GM21360 (cell line): ENCODE data around the gene SRSF4.

ENCODE experiments used
- ATAC-seq: cut with Tn5 transposase; IDR thresholded peaks from one replicate; pipeline ENCODE4 v1.9.1; 2021; ENCODE audit warnings: mild to moderate bottlenecking, moderate library complexity; ENCODE audit not compliant: unreplicated experiment

The SRSF4 gene

DNA sequence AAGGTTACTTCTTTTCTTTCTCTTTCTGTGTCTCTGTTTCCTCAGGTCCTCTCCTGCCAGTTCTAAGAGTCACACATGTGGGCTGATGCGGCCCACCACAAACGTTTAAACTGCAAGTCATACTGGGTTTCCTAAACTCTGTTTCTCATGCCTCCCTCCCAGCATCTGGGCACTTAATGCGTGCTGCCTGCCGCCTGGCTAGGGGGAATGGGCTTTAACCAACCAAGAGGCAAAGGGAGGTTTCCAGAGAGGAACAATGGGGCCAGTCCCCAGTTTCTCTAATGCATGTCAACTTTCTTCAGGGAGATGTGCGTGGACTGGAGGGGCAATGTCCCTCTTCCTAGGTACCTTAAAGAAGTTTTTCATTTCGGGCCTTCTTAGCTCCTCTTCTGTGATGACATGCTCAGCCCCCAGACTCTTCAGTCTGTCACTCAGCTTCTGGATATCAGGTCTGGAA is 19.9 kb upstream of the SRSF4 start:
- ATAC-seq: no peak

DNA sequence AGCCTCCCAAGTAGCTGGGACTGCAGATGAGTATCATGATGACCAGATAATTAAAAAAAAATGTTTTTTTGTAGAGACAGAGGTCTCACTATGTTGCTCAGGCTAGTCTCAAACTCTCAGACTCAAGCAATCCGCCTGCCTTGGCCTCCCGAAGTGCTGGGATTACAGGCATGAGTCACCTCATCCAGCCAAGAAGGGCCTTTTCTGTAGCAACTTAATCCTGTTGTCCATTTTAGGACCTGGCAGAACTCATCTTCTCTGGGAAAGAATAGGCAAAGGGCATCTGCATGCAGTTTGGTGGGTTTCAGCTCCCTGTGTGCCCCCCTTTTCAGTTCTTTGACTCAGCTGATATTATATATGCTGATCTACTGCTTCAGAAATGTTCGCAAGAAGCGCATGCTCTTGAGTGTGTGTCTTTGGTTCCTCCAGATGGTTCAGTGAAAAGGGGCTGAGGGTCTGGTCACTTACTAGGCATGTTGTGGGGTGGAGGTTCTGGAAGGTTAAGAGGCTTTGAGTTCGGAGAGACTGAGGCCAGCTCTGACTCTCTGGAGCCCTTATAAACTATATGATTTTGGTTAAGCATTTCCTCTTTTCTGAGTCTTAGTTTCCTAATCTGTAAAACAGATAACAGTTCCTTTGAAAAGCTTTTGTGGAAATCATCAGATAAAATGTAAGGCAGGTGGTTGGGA is 19.4 kb upstream of the SRSF4 start:
- ATAC-seq: no peak

DNA sequence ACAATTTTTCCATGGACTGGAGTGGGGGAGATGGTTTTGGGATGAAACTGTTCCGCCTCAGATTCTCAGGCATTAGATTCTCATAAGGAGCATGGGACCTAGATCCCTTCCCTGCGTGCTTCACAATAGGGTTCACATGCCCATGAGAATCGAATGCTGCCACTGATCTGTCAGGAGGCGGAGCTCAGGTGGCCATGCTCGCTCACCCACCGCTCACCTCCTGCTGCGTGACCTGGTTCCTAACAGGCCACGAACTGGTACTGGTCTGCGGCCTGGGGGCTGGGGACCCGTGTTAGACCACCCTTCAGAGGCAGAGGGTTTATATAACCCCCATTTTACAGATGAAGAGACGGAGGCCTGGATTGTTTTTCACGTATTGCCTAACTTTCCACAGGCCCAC is 16.3 kb upstream of the SRSF4 start:
- no peak for ATAC-seq

DNA sequence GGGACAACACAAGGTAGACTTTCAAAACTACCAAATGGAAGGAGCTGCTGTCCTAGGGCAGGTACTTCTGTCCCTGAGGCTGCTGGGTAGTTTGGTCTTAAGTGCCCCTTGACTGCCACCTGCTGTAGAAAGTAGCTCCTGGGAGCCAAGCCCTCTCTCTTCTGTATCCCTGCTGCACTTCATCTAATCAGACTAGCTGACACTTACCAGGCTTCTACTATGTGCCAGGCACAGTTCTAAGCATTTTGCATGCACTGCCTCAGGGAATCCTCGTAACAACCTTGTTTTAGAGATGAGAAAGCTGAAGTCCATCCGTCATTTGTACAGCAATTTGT is 15.9 kb upstream of the SRSF4 start:
- no peak for ATAC-seq

DNA sequence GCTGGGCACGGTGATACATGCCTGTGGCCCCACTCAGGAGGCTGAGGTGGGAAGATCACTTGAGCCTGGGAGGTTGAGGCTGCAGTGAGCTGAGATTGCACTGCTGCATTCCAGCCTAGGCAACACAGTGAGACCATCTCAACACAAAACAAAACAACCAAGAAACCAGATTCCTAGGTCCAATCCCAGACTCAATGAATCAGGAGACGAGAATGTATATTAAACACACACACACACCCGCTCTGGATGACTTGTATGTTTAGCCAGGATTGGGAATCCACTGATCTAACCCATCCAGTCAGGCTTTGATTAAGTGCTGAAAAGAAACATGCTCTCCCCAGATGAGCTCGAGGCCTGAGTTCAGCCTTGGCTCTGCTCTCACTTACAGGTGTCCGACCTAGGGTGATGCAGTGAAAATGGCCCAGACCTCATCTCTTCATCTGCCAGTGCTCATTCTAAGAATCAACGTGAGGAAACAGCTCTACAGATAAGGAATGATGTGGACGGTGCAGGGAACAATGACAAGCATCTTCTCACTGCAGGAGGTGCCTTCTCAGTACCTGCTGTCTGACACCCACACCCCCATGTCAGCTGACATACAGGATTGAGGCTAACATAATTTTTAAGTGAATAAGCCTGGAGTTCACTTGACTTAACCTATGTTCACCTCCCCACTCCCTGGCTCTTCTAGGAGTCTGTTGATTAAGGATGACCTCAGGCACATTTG is 15.3 kb upstream of the SRSF4 start:
- ATAC-seq: no peak

DNA sequence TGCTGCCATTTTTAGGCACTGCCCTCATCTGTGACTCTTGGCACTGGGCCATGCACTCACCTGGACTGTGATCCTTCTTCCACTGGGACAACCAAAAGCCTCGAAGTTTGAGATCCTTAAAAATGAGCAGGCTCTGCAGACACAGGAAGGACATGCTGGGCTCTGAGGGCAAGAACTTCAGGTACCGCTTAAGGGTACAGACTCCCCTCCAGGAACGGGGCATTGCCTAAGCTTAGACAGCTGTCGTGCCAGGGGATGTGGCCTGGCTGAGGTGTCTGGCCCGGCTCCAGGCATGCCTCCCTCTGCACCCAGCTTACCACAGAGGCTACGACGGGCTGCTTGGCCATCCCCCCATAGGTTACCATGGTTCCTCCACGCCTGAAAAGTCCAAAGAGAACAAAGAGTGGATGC is 14.2 kb upstream of the SRSF4 start:
- ATAC-seq: no peak

DNA sequence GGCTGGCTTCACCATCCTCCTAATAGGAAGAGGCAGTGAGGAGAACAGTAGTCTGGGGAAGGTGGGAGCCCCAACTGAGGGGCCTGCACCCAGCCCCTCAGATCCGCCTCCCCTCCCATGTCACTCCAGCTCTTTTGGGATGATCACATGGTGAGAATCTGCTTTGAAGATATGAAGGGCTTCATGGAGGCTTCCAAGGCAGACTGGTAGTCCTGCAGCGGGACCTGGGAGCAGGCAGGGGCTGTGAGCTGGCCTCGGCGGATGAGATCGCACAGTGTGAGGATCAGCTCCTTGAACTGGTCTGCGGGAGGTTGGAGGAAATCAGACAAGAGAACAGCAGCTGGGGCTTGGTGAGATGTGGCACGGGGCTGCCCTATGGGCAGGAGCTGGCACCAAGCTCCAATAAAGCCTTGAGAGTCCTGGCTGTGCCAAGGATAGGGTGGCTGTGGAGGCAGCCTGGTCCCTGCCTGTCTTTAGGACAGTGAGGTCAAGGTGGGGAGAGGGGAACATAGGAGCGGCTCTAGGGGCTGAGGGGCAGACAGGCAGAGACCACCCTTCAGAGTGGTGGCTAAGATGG is 12.3 kb upstream of the SRSF4 start:
- ATAC-seq: no peak

DNA sequence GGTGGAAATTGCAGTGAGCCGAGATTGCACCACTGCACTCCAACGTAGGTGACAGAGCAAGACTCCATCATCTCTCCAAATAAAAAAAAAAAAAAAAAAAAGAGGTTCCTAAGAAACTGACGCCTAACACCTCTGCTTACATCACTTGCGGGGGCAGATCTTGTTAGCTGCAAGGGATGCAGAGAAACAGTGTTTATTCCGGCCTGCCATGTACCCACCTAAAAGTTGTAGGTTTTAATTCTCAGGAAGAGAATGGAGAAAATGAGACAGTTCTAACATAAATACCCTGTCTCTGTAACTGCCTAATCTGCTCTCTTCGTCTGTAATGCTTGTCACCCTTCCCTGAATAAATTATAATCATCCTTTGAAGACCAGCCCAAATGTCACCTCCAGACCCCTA is 9.0 kb upstream of the SRSF4 start:
- no peak for ATAC-seq

DNA sequence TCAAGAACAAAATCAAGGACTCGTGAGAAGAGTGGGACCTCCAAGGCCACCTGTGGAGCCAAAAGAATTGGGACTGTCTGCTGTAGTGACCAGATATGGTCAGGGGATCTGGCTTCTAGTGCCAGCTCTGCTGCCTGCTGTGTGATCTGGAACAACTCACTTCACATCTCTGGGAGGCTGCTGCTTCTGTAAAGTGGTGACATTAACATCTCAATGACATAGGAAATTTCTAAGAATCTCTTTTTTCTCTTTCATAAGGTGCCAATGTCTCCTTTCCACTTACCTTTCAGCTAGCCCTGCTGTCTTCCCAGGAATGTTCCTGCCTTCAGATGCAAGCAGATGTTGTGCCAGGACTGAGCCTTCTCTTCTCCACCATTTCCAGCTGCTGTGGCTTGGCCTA is 5.0 kb upstream of the SRSF4 start:
- ATAC-seq: no peak

DNA sequence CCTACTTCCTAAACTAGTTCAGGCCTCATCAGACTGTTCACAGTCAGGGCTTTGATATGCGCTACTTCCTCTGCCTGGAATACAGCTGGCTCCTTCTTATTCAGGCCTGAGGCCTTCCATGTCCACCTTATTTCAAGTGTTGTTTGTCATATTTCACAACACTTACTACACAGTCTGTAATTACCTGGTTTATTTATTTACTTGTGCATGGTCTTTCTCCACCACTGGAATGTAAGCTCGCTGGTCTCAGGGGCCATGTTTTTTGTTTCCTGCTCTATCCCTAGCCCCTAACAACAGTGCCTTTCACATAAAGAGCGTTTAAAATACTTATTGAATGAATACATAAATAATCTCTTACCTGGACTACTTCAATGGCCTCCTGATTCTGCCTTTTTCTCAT is 4.6 kb upstream of the SRSF4 start:
- ATAC-seq: no peak

DNA sequence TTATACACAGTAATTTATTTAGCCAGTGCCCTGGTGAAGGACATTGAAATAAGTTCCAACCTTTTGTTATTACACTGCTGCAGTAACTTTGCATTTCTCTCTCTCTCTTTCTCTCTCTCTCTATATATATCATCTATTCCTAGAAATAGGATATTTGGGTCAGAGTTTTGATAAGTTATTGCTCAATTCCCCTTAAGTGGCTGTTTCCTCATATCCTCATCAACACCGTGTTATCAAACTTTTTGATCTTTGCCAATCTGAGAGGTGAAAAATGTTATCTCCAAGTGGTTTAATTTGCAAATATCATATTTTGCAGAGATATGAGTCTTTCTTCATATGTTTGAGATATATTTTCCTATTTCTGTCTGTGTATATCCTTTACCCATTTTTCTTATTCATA is 1.6 kb upstream of the SRSF4 start:
- no peak for ATAC-seq

DNA sequence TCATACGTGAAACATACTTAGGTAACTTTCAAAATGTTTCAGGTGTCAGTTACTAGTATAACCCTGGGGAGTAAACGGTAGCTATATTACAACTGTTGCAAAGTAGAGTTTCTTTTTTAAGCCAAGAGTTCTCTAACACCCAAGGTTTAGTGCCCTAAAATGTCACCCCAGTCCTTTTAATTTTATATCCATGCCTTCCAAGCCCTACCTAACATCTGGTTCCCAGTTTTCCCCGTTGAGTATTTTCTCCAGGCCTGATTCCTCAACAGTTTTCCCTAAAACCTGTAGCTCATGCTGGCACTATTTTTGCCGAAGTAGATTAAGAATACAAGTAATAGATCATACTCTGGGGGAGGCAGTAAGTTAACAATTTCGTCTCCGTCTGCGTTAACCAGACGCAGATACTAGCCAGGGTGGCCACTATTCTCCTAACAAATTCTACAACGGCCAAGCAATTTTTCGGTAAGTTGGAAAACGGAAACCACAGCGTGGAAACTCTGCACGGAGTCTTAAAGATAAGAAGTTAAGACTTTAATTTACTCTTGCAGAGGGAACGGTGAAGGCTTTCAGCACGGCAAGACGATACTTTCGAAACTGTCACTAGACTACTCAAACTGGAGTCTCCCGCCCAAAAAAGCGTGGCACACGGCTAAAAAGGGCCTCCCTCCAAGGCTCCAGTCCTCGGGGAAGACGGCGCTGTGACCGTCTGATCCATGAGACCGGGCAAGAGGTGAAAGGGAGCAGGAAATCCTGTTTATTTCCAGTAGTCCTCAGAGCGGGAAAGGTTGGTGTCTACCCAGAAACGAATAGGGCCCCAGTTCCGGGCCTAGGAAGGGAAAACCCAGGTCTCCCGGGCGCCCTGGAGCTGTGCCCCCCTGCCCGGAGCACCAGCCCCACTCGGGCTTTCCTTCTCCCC is 945 bp downstream of the SRSF4 start:
- ATAC-seq: no peak

DNA sequence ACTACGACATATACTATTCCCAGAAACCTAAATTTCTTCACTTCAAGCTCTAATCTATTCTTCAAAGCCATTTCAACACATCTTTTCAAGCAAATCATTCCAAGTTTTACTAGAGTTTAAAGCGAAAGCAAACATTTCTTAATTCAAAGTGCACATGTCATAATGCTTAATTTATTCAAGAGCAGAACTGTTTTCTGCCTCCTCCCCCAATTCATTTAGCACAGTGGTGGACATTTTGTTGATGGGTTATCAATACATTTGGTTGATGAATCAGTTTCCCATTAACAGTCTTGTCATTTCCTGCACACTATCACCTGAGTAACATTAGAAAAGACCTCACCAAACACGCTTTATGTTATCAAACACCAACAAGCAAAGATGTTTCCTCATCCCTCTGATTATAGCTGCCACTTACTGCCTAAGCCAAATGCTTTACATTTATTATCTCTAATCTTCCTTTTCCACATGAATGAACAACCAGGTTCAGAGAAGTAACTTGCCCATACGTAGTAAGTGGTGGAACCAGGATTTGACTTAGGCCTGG is 2.0 kb downstream of the SRSF4 start:
- ATAC-seq: no peak

DNA sequence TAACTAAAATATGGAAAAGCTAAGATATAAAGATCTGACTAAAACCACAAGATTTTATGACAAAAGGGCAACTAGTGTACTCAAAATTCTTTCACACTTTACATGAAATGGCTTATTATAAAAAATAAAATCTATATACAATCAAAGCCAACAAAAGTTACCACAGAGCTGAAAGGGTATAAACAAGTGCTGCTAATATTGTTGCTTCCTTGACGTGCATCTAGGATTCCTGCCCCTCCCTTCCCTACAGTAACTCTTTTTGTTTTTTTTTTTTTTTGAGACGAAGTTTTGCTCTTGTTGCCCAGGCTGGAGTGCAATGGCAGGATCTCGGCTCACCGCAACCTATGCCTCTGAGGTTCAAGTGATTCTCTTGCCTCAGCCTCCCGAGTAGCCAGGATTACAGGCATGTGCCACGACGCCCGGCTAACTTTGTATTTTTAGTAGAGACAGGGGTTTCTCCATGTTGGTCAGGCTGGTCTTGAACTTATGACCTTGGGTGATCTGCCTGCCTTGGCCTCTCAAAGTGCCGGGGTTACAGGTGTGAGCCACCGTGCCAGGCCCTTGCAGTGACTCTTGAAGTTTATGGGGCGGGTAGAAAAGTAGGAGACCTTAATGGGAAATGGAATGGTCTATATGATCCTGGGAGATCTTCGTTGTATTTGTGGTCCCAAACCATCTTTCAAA is 4.5 kb downstream of the SRSF4 start:
- ATAC-seq: no peak

DNA sequence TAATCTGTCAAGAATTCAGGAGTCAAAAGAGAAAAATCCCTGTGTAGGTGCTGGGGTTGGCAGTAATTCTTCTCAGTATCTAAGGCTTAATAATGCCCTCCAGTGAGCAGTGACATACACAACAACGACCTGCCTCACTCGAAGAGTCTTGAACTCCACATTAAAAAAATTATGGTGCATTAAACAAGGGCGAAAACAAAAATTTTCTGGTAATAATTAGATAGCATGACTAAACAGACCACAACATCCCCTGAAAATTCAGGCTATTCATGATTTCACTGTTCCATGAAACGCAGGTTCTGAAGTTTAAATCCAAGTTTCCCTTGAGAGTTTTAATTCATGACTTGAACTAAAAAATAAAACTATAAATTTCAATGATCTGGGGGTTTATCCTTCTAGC is 5.1 kb downstream of the SRSF4 start:
- ATAC-seq: no peak

DNA sequence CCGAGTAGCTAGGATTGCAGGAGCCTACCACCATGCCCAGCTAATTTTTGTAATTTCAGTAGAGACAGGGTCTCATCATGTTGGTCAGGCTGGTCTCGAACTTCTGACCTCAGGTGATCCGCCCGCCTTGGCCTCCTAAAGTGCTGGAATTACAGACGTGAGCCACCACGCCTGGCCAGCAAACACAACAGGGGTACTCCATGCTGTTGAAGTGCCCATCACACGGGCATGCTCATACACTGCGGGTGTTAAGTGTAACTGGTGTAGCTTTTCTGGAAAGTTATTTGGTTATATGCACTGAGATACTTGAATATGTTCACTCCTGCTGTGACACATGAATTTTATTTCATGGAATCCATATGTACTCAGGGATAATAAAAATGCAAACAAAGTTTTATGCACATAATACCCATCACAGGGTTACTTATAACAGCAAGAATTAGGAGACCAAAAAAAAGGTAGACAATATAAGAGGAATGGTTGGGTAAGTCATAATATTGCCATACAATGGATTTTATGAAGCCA is 9.2 kb downstream of the SRSF4 start:
- ATAC-seq: no peak

DNA sequence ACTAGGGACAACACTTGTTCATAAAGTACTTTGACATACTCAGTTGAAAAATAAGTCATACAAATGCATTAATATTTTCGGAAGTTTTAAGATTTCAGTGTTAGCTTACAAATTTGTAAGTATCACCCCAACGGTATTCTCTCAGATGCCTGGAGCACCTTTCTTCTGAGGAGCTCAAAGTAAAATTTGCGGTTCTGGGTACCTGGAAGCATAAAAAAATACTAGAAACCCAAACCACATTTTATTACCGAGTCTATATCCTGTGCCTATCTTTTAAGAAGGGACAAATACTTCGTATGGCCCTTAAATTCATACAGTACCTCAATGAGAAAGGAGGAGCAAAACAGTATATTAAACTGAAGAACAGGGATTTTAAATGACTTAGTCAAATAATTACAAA is 10.2 kb downstream of the SRSF4 start:
- no peak for ATAC-seq

DNA sequence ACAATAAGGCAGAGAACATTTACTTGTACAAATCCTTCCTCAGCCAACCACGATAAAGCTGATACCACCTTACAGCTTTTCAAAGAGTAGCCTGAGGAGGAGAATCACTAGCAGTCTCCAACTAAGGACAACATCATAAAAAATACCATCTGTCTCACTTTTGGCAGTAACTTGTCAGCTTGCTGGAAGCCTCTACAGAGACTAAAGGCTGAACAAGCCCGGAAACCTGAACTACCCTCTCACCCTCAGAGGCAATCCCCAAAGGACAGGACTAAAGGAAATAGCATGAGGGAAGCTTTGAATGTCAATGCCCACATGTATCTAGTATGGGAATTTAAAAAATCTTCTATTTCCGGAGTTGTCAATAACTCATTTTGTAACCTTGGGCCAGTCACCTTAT is 10.6 kb downstream of the SRSF4 start:
- ATAC-seq: no peak

DNA sequence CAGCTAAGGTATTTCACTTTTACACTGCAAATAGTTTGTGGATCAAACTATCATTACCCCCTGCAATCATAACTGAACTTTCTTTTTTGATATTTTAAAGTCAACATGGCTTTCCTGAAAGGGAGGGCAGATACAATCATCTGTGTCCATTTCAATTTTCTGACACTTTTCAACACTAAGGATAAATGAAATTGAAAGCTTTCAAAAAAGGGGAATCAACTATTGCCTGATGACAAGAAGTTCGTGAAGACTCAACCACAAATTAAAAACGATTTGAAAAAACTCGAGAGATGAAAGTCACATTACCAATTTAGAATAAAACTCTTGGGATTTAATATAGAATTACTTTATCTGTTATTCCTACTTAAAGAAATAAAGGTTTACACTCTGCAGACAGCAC is 11.7 kb downstream of the SRSF4 start:
- no peak for ATAC-seq

DNA sequence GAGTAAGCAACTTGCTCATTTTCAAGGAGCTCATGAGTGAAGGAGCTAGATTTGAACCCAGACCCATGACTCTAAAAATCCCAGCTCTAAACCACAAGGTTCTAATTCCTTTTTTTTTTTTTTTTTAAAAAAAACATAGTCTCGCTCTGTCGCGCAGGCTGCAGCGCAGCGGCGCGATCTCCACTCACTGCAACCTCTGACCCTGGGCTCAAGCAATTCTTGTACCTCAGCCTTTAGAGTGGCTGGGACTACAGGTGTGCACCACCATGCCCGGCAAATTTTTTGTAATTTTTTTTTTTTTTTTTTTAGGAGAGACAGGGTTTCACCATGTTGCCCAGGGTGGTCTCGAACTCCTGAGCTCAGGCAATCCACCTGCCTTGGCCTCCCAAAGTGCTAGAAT is 13.8 kb downstream of the SRSF4 start:
- no peak for ATAC-seq
